Upper lobe of left lung (tissue), 6 donors: ENCODE data around the gene STEEP1. TPM values are rescaled to one million over a fixed set of nuclear protein-coding genes. Genes with fewer than 3 reads are reported as not detected.

Experiments
- ATAC-seq, 2 donors: fragments of 200-7000 bp; cut with Tn5 transposase; one replicate each; pipeline ENCODE4 v1.9.1; 2022; ENCODE audit warnings: mild to moderate bottlenecking in 2 of 2, moderate library complexity in 2 of 2; ENCODE audit not compliant: low FRiP score in 2 of 2
- DNase-seq, 2 donors: peaks; one replicate each; pipeline ENCODE4 v3.0.0-alpha.2; 2019 to 2020
- H3K27ac ChIP-seq, 4 donors: fragments of 200-600 bp; sonication (generic); one replicate each; pipeline ENCODE4 v1.5.1; 2016 to 2019
- H3K27me3 ChIP-seq, 4 donors: fragments of 200-600 bp; sonication (generic); one replicate each; pipeline ENCODE4 v1.5.1; 2017 to 2019
- H3K36me3 ChIP-seq, 4 donors: fragments of 200-600 bp; sonication (generic); one replicate each; pipeline ENCODE4 v1.5.1; 2016 to 2019
- H3K4me1 ChIP-seq, 4 donors: fragments of 200-600 bp; sonication (generic); one replicate each; pipeline ENCODE4 v1.5.1; 2018 to 2019
- H3K4me3 ChIP-seq, 4 donors: fragments of 200-600 bp; sonication (generic); one replicate each; pipeline ENCODE4 v1.5.1; 2017 to 2019; ENCODE audit warnings: mild to moderate bottlenecking in 2 of 4, moderate library complexity in 1 of 4
- H3K9me3 ChIP-seq, 4 donors: fragments of 200-600 bp; sonication (generic); one replicate each; pipeline ENCODE4 v1.5.1; 2018 to 2019
- EP300 ChIP-seq, 4 donors: sonication (generic); formaldehyde crosslinking; IDR thresholded peaks; one replicate each; pipeline ENCODE4 v1.5.1; 2017; ENCODE audit warnings: antibody characterized with exemption in 4 of 4, control low read depth in 2 of 4
- POLR2A ChIP-seq, 4 donors: fragments of 450-650 bp; IDR thresholded peaks; one replicate each; pipeline ENCODE4 v1.5.1; 2016 to 2017; ENCODE audit warnings: antibody characterized with exemption in 4 of 4, mild to moderate bottlenecking in 2 of 4
- POLR2AphosphoS5 ChIP-seq, 2 donors: sonication (generic); formaldehyde crosslinking; IDR thresholded peaks; one replicate each; pipeline ENCODE4 v1.5.1; 2017; ENCODE audit warnings: antibody characterized with exemption in 2 of 2
- WGBS, 2 donors: methylation state at CpG; one replicate each; pipeline ENCODE4 v1.1.5; 2017 to 2018; 5-methylcytosine and 5-hydroxymethylcytosine counted together
- total RNA-seq, 6 donors: library from RNA; depleted of rRNA in 4 of 6; stranded (reverse); fragments of >200 nt in 4 of 6; gene quantifications; one replicate each; pipeline versions ENCODE4 v1.1.0 to v1.2.1, GENCODE V29; 2016 to 2021
- TF ChIP-seq, protein P1 (sequence below), 6 experiments: fragments of 450-650 bp in 4 of 6; fragments of 200-600 bp in 2 of 6; sonication (generic) in 2 of 6; IDR thresholded peaks; one replicate each; pipeline ENCODE4 v1.5.1; 2016 to 2019; ENCODE audit warnings: antibody characterized with exemption in 6 of 6
- donor health status: DM: no; HTN: no; CAD: no; lungs with moderate emphysema.
- donor health status: DM: no; HTN: yes; CAD: no; lungs with severe emphysema.

STEEP1 gene
- total RNA-seq, 6 donors from 2014 or later, result 22.1 to 55.5 (median 26.8) TPM

DNA sequence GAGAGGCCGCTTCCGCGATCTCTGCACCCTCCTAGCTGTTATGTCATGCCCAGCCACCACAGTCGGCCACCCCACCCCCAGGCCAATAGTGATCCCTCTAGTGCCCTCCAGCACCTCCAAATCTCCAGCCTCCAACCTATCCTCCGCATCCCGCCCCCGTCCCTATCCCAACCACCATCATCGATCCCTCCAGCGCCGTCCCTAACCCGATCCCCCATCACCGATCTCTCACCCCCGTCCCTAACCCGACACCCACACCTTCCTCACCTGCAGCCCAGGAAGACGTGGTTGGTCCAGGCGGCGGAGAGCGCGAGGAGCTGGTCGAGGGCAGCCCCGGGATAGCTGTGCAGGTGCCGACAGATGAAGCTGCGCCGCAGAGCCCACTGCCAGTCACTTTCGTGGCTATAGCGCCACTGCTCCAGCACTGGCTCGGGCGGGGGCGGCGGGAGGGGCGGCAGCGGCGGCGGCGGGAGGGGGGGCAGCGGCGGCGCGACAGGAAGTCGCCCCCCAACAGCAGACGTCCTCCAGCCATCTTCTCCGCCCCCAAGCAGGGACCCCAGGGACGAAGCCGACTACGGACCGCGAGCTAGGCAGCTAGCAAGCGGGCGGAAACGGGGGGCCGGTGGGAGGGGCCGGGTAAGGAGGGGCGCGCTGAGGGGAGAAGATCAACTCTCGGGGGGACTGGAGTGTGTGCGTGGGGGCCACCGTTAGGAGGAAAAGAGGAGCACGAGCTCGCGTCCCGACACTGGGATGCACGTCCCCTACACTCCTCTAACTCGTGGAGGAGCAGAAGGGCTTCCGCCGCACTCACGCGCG is 40.5 kb upstream of the STEEP1 start:
- TF ChIP-seq POLR2AphosphoS5 (IDR thresholded peaks at IDR 0.05) (no peak), POLR2A (IDR thresholded peaks at IDR 0.05) (no peak), EP300 (IDR thresholded peaks at IDR 0.05) (no peak)
- TF ChIP-seq, protein P1, sequence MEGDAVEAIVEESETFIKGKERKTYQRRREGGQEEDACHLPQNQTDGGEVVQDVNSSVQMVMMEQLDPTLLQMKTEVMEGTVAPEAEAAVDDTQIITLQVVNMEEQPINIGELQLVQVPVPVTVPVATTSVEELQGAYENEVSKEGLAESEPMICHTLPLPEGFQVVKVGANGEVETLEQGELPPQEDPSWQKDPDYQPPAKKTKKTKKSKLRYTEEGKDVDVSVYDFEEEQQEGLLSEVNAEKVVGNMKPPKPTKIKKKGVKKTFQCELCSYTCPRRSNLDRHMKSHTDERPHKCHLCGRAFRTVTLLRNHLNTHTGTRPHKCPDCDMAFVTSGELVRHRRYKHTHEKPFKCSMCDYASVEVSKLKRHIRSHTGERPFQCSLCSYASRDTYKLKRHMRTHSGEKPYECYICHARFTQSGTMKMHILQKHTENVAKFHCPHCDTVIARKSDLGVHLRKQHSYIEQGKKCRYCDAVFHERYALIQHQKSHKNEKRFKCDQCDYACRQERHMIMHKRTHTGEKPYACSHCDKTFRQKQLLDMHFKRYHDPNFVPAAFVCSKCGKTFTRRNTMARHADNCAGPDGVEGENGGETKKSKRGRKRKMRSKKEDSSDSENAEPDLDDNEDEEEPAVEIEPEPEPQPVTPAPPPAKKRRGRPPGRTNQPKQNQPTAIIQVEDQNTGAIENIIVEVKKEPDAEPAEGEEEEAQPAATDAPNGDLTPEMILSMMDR (IDR thresholded peaks at IDR 0.05), result no peak
- 3 to 54% methylated on average over 12 to 53 of the region's 68 CpGs for WGBS, 2 donors
- Histone ChIP-seq H3K9me3 (no peaks in the 10 kb centered on the region), H3K4me3 (peak overlapping the region; percentile 49 to 81 (median 70)), H3K36me3 (peaks cover 0 to 4% (median 0%) of the 10 kb centered on the region in 4 donors), H3K27me3 (no peaks in the 10 kb centered on the region), H3K27ac (peak overlapping the region; percentile 85 to 94 (median 90)), H3K4me1 (peaks cover 0 to 6% (median 2%) of the 10 kb centered on the region in 4 donors)
- ATAC-seq, result peak; percentile 62 to 76
- peak; percentile 50 to 86 for DNase-seq

DNA sequence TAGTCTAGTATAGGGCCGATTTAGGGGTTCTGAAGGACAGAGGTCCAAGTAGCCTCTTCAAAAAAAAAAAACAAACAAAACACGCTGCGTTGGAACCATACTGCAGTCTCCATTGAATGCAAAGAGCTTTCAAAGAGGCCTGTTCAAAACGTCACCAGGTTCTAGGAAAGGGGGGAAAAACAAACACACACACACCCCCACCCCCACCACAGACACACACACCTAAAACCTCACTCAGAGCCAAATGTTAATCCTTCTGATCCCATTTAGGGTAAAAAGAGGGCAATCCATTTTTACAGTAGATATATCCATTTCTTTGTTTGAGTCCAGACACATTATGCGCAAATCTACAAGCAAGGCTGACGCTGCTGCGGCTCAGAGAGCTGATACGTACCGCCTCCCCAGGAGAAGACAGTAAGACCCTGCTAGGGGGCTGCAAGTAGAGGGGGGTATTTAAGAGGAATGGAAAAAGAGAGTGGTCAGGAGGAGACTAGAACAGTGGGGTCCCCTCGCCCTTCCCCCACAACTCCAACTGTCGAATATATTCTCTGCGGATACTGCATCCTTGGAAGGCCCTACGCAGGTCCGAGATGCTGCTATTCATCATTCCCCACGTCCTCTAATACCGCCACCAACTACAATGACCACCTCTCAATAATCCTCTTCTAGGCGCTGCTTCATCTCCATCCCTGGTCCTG is 39.7 kb upstream of the STEEP1 start:
- Histone ChIP-seq H3K4me3 (peak overlapping the region; percentile 49 to 81 (median 70)), H3K27ac (peak overlapping the region in 3 of 4 donors; percentile 87 to 94 (median 92)), H3K27me3 (no peaks in the 10 kb centered on the region), H3K4me1 (peaks cover 0 to 6% (median 2%) of the 10 kb centered on the region in 4 donors), H3K9me3 (no peaks in the 10 kb centered on the region), H3K36me3 (peaks cover 0 to 4% (median 0%) of the 10 kb centered on the region in 4 donors)
- TF ChIP-seq POLR2A (IDR thresholded peaks at IDR 0.05) (no peak), EP300 (IDR thresholded peaks at IDR 0.05) (no peak), POLR2AphosphoS5 (IDR thresholded peaks at IDR 0.05) (no peak)
- TF ChIP-seq, protein P1 (IDR thresholded peaks at IDR 0.05), result no peak
- 16 to 43% methylated on average over 16 to 17 of the region's 17 CpGs for WGBS, 2 donors
- ATAC-seq, result no peak
- DNase-seq, result no peak

DNA sequence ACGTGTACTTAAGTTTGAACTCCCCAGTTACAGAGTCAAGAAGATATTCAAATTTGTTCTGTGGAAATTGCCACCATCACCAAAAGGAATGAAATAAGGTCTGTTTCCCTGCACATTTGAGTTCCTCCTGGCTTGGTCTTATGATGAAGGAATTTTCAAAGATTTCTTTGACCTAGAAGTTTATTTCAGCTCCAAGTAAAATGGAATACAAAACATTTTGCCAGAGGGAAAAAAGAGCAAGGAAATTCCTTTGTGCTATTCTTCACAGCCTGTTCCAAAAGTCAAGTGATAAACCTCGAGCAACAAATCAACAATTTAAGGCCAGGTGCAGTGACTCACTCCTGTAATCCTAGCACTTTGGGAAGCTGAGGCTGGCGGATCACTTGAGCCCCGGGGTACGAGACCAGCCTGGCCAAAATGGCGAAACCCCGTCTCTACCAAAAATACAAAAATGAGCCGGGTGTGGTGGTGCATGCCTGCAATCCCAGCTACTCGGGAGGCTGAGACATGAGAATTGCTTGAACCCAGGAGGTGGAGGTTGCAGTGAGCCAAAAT is 37.6 kb upstream of the STEEP1 start:
- Histone ChIP-seq H3K27ac (no peak overlapping the region), H3K4me3 (no peak overlapping the region), H3K4me1 (peaks cover 0 to 6% (median 2%) of the 10 kb centered on the region in 4 donors), H3K27me3 (no peaks in the 10 kb centered on the region), H3K36me3 (peaks cover 0 to 4% (median 0%) of the 10 kb centered on the region in 4 donors), H3K9me3 (no peaks in the 10 kb centered on the region)
- WGBS, 2 donors, result 74 to 94% methylated on average over 9 of the region's 9 CpGs
- TF ChIP-seq POLR2A (IDR thresholded peaks at IDR 0.05) (no peak), POLR2AphosphoS5 (IDR thresholded peaks at IDR 0.05) (no peak), EP300 (IDR thresholded peaks at IDR 0.05) (no peak)
- TF ChIP-seq, protein P1 (IDR thresholded peaks at IDR 0.05), result no peak
- DNase-seq, result no peak
- ATAC-seq, result no peak

DNA sequence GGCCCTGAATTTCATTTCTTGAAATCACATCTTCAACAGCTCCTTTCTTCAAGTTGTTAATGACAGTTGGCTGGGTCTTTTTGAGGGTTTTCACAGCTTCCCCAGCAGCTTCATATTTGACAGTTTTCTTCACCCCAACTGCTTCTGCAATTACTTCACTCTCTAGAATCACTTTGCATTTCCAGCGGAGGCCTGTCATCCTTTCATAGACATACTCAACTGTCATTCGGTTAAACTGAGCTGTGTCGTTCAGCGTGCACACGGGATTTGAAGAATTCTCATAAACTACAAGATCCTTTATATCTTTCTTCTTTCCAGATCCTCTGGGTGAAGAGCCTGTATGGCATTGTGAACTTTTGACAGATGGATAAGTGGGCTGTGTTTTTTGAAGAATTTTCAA is 24.6 kb upstream of the STEEP1 start:
- no peaks in the 10 kb centered on the region for H3K4me1 ChIP-seq
- H3K27me3 ChIP-seq, result no peaks in the 10 kb centered on the region
- H3K36me3 ChIP-seq, result peaks cover 0 to 33% (median 0%) of the 10 kb centered on the region in 4 donors
- no peak overlapping the region for H3K27ac ChIP-seq
- ATAC-seq (no peak), DNase-seq (no peak)
- WGBS, 2 donors, result 97 to 98% methylated on average over 5 of the region's 5 CpGs
- no peaks in the 10 kb centered on the region for H3K9me3 ChIP-seq
- H3K4me3 ChIP-seq, result no peak overlapping the region
- TF ChIP-seq POLR2AphosphoS5 (IDR thresholded peaks at IDR 0.05) (no peak), POLR2A (IDR thresholded peaks at IDR 0.05) (no peak), EP300 (IDR thresholded peaks at IDR 0.05) (no peak)
- TF ChIP-seq, protein P1 (IDR thresholded peaks at IDR 0.05), result no peak
